Measurements from ENCODE around the gene DCBLD2. TPM values are rescaled to one million over a fixed set of nuclear protein-coding genes. Genes with fewer than 3 reads are reported as not detected.

Gene DCBLD2
- total RNA-seq, 3 donors from 2014 or later, result 9.6 to 34.8 (median 17.5) TPM

DNA sequence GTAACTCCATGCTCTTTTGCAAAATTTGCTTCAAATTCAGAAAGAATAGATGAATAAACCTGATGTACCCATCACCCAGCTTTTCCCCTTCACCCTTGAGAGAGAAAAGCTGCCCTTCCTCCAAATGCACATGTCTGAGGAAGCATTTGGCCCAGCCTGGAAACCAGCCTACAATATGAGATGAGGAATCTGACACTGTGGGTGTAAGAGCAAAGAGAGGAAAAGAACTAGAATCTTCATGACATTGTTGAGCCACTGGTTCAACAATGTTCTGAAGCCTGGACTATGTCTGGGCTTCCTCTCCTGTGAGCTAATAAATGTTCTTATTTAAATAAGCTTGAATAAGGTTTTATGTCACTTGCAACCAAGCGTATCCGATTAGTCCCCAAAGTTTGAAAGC, 18.7 kb upstream of the DCBLD2 start:
- DNase-seq (no peak), ATAC-seq (no peak)
- Histone ChIP-seq H3K4me3 (no peak overlapping the region), H3K9me3 (no peaks in the 10 kb centered on the region), H3K36me3 (ENCODE audit: low read depth) (no peaks in the 10 kb centered on the region), H3K4me1 (ENCODE audit: low read depth) (no peaks in the 10 kb centered on the region)
- intact Hi-C loops (cut with DNase I, micrococcal nuclease), result no loop called here
- no peak for TF ChIP-seq CTCF (IDR thresholded peaks at IDR 0.05)

DNA sequence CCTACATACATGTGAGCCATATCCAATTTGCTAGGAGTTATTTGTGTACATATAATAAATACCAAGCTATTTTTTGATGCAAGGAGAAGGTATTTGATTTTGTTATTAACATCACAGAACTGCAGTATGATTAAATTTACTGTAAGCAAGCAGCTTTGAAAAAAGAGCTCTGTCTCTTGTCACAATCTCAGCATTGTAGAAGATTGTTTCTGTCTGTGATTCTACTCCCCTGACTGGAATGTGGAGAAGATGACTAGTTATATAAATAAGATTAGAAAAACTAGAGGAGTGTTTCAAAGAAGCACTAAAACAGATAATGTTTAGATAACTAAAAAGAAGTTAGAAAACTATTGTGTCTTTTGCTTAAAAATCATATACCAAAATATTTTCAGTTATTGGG, 17.1 kb upstream of the DCBLD2 start:
- no peaks in the 10 kb centered on the region for H3K36me3 ChIP-seq (ENCODE audit: low read depth)
- intact Hi-C loops (cut with DNase I, micrococcal nuclease), result no loop called here
- no peak overlapping the region for H3K4me3 ChIP-seq
- no peaks in the 10 kb centered on the region for H3K4me1 ChIP-seq (ENCODE audit: low read depth)
- H3K9me3 ChIP-seq, result no peaks in the 10 kb centered on the region
- TF ChIP-seq CTCF (IDR thresholded peaks at IDR 0.05), result no peak
- DNase-seq, result no peak
- no peak for ATAC-seq

DNA sequence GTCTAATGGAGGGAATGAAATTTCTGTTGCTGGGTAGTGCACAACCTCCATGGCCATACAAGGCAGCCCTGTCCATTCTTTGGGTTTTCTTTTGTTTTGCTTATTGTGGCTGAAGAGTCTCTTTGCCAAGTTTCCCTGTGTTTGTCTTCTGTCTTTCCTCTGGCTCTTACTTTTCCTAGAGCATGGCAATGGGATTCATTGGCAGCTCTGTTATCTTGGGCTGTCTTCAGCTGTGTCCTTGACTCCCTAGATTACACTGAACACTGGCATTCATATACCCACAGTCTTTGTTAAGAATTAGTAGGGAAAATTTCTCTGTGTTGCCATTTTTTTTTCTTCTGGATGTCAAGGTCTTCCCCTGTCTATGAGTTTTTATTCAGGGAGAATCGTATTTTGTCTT, 16.1 kb upstream of the DCBLD2 start:
- intact Hi-C loops (cut with DNase I, micrococcal nuclease), result no loop called here
- ATAC-seq (no peak), DNase-seq (no peak)
- Histone ChIP-seq H3K36me3 (ENCODE audit: low read depth) (no peaks in the 10 kb centered on the region), H3K4me1 (ENCODE audit: low read depth) (no peaks in the 10 kb centered on the region), H3K4me3 (no peak overlapping the region), H3K9me3 (no peaks in the 10 kb centered on the region)
- no peak for TF ChIP-seq CTCF (IDR thresholded peaks at IDR 0.05)

GRCh38 chr3:98914210-98915080, 12.9 kb upstream of the DCBLD2 start:
- H3K36me3 ChIP-seq (ENCODE audit: low read depth), result no peaks in the 10 kb centered on the region
- ATAC-seq, result no peak
- intact Hi-C loops (cut with DNase I, micrococcal nuclease), result no loop called here
- H3K4me1 ChIP-seq (ENCODE audit: low read depth), result no peaks in the 10 kb centered on the region
- no peaks in the 10 kb centered on the region for H3K9me3 ChIP-seq
- DNase-seq, result no peak
- H3K4me3 ChIP-seq, result no peak overlapping the region
- no peak for TF ChIP-seq CTCF (IDR thresholded peaks at IDR 0.05)

DNA sequence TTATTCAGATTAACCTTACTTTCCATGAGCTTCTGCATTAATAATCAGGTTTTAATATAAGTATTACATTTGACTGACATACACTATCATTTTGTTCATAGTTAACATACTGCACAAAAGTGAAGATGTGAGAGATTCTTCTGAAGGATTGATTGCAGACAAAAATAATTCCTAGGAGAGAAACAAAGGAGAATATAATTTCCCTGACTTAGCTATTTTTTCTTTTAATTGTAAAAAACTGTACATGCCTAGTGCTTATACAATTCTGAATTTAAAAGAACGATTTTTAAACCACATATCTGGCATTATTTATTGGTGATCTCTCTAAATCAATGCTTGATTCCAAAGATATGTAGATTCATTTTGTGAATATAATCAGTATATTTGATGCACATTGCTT, 11.0 kb upstream of the DCBLD2 start:
- no peaks in the 10 kb centered on the region for H3K36me3 ChIP-seq (ENCODE audit: low read depth)
- DNase-seq (no peak), ATAC-seq (no peak)
- H3K9me3 ChIP-seq, result no peaks in the 10 kb centered on the region
- intact Hi-C loops (cut with DNase I, micrococcal nuclease), result no loop called here
- no peak overlapping the region for H3K4me3 ChIP-seq
- no peak for TF ChIP-seq CTCF (IDR thresholded peaks at IDR 0.05)
- H3K4me1 ChIP-seq (ENCODE audit: low read depth), result no peaks in the 10 kb centered on the region

Measured in mucosa of descending colon (tissue), 3 donors.